GM19468 (cell line): Measurements from ENCODE around the gene CREB1.

Experiments used
- ATAC-seq: cut with Tn5 transposase; IDR thresholded peaks from one replicate; pipeline ENCODE4 v1.9.1; 2021; ENCODE audit warnings: mild to moderate bottlenecking, moderate library complexity, moderate number of reproducible peaks; ENCODE audit not compliant: unreplicated experiment; ENCODE audit errors: extremely low read depth

The CREB1 gene

DNA sequence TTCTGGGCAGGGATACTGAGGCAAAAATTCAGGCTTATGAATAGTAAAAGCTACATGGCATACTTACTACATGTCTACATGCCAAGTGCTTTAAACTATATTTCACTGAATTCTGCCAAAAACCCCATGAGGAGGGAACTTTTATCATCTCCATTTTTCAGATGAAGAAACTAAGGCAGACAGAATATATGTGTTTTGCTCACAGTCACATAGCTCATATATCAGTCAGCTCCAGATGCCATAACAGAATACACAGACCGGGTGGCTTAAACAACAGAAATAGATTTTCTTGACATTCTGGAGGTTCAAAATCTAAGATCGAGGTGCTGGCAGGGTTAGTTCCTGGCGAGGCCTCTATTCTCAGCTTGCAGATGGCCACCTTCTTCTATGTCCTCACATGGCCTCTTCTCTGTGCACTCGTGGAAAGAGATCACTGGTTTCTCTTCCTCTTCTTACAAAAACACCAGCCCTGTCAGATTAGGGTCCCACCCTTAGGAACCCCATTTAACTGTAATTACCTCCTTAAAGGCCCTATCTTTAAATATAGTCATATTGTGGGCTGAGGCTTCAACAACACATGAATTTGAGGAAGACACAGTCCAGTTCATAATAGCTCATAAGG is 27.1 kb upstream of the CREB1 start:
- no peak for ATAC-seq

DNA sequence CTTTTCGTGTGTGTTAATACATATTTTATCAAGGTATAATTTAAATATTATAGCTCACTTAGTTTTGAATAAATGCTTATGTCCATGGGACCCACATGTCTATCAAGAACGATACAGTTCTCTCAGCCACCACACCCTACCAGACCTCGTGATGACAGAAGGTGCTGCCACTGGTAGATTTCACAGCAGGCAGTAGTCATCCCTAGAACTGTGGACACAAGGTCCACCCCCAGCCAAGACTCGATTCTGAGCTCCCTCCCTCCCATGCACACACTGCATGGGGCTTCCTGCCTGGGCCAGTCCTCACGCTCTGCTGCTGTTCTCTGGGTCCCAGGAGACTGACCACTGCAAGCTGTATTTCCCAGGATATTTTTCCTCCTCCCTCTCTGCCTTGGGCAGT is 26.5 kb upstream of the CREB1 start:
- ATAC-seq: no peak

DNA sequence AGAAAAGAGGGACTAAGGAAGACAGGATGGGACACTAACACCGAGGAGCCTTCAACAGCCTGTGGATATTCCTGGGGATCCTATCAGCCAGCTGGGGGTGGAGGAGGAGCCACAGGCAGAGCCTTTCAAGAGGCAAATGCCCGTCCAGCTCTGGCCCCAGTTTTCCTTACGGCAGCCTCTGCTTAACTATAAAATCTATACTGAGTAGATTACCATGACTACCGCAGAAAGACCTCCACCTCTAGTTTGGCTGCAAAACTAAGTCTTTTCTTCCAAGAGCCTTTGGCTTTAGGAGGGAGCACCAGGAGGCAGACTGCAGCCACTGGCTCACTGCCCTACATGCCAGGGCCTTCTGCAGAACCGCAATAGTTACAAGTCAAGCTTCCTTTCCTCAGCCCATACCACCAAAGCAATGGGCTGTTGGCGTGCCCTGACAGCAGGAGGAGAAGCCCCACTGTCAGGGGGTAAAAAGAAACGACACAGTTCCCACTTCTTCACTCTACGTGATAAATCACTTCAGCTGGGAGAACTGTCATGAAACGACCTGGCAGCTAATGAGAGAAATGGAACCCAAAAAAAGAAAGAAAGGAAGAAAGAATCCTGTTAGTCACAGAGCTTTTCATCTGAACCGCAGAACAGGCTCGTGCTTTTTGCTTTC is 25.1 kb upstream of the CREB1 start:
- ATAC-seq: no peak

DNA sequence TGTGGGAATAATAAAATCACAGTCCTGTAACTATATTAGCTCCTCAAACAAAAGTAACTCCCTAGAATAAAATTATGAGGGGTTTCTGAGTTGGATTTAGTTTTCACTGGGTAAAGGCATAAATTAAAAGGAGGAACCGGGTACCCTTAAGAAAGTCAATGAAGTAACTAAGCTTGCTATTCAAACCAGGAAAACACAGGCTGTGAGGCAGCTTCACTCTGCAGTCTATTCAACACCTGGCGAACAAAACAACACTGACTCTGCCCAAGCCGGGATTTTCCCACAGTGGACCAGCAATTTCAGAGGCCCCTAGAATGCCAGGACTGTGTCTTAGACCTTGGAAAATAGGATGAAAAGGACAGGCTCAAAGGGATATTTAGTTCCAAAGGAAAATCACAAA is 24.6 kb upstream of the CREB1 start:
- no peak for ATAC-seq

DNA sequence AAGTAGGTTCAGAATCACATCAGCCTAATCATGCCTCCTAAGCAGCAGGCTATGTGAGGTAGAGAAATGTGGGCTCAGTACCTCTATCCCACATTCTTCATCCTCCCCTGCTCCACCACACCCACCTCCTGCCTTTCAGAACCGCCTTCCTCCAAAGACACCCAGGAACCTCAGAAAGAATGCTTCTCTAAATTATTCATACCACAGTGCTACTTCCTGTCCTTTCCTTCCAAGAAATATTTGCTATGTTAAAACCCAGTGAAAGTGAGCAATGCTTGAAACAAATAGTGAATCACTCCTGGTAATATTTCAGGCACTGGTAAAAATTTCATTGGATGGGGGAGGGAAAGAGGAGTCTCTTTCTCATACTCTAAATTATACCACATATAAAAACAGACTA is 24.0 kb upstream of the CREB1 start:
- no peak for ATAC-seq

DNA sequence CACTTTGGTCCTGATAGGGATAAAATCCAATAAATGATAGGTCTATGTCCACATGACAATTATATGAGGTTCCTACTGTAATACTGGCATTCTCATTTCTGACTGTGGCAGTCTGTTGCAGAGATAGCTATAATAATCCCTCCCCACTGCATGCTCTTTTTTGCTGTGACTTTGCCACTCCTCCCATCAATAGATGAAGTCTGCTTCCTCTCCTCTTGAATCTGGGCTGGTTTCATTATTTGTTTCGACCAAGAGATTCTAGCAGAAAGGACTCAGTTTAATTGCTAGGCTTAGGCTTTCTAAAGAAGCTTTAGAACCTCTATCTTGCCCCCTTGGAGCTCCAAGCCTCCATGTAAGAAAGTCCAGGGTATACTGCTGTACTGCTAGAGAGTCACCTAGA is 23.3 kb upstream of the CREB1 start:
- no peak for ATAC-seq

DNA sequence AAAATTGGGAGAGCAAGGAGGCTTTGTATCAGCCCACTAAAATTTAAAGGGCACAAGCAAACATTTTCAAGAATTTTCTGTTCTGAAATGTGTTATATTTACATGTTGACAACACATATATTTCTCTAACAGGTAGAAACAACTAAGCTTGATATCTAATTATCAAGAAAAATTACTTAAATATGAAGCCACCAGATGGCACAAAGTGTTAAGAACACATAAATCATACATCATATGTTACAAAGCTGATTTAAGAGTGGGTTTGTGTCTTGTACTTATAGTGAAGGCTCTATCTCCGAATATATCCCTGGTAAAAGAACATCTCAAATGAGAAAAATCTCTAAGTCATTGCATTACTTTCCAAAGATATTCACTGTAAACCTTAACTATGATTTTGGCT is 19.6 kb upstream of the CREB1 start:
- no peak for ATAC-seq

DNA sequence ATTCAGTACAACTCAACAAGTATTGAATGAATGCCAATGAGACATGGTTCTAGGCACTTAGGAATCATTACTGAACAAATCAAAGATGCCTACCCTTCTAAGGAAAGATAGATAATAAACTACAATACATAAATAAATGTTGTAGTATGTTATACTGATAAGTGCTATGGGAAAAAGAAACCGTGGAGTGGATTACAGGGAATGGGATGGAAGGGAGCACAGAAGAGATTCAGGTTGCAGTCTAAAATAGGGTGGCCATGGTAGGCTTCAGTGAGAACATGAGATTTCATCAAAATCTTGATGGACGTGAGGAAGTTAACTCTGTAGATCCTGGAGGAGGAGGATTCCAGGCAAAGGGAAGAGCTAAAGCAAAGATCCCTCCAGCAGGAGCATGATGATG is 17.9 kb upstream of the CREB1 start:
- no peak for ATAC-seq

DNA sequence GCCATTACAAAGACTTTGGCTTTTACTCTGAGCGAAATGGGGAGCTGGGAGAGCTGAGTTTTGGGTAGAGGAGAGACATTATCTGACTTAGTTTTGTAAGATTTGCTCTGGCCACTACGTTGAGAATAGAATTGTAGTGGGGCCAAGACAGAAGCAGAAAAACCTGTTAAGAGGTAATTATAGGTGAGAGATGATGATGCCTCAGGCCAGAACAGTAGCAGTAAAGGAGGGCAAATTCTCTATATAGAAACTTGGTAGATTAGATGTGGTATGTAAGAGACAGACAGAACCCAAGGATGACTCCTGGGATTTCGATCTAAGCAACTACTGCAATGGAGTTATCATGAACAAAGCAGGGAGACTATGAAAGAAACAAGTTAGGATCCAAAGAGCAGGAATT is 17.4 kb upstream of the CREB1 start:
- no peak for ATAC-seq

DNA sequence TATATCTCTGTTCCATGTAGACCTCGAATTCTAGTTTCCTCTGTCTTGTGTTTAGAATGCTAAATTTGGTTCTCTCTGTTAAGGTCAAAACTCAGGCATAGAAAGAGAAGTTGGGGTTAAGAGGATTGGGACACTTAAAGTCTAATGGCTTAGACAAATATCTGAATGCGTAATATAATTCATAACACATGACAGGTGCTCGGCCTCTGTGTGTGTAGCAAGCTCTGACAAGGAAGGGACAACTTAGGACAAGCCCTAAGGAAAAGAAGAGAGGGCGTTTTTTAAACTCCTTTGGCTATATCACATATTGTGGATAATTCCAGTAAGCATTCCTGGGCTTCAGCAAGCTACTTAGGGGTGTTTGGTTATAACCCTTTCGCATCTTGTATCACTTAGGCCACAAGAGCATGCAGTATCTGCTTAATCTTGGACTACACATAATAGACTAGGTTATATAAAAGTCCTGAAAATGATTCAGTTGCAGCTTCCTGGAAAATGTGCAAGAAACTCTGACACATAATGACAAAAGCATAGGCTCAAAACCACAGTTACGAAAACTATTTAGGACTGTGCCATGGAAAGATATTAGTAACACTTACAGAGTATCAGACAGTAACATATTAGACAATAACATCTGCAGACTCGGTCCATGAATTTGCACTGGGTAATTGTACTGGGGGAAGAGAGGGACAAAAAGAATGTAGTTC is 16.1 kb upstream of the CREB1 start:
- no peak for ATAC-seq

DNA sequence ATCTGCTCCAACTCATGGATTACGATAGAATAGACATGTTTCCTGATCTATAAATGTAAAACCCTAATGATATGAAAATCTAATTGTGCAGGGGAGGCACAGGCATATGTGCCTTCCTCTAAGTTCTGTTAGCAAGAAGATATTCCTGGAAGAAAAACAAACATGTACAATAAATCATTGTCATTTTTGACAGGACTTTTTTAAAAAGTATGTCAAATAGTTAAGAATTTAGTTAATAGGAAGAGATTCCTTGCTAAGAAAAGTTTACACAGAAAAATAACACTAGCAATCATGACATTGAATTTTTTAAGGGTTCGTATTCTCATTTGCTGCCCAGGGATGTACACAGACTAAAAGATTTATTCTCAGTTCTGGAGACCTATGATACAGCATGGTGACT is 15.3 kb upstream of the CREB1 start:
- ATAC-seq: no peak

DNA sequence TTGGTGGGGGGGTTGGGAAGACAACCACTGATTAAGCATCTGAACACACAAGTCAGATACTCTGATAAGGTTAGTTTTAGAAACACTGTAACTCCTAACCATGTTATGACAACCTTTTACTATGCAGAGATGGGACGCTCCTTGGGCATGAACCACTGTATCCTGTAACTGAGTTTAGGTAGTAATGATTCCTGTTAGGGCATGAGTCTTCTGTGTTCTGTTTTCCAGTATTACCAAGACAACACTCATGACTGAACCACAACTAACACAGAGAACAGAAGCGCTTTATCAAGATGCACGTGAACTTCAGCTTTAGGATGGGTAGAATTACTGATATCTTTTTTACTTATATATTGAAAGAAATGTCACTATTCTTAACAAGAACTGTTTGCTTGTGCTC is 14.1 kb upstream of the CREB1 start:
- no peak for ATAC-seq

DNA sequence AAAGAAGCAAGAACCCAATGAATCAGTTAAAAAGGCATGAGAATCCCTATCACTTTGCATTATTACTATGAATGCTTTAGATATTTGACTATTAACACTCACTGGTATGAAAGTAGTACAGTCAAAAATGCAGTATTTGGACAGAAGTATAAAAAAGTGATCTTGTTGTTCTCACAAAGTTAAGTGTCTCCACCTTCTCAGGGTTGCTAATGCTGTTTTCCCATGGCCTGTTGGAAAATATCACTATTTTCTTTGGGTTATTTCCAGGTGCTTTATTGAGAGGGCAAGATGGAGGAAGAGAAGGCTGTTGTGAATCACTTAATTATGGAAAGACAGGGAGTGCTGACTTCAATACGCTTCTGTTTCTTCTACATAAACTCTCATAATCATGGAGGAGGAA is 13.6 kb upstream of the CREB1 start:
- ATAC-seq: no peak

DNA sequence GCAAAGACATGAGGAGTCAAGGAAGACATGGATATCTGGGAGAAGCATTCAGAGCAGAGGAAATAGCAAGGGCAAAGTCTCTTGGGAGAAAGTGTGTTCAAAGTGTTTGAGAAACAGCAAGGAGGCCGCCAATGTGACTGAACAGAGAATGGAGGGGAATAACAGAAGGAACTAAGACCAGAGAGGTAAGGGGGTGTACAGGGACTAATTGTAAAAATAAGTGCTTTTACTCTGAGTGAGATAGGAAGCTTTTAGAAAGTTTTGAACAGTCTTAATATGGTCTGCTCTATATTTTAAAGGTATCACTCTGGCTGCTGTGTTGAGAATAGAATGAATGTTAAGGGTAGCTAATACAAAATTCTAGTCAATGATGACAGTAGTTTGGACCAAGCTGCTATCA is 6.8 kb upstream of the CREB1 start:
- ATAC-seq: no peak

DNA sequence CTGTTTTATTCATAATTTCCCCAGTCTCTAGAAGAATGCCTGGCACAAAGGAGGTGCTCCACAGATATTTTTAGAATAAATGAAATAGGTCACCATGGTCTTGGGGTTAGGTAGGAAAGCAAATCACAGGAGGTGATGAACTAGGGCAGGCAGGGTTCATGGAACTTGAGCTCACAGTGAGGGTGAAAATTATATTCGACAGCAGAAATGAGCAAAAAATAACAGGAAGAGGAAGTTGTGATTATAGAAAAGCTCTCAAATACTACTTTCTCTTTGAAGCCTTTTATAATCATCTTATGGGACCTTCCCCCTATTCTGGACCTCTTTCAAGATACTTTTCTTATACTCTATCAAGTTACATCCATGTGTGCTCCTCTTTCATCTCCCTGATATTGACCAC is 4.5 kb upstream of the CREB1 start:
- ATAC-seq: no peak

DNA sequence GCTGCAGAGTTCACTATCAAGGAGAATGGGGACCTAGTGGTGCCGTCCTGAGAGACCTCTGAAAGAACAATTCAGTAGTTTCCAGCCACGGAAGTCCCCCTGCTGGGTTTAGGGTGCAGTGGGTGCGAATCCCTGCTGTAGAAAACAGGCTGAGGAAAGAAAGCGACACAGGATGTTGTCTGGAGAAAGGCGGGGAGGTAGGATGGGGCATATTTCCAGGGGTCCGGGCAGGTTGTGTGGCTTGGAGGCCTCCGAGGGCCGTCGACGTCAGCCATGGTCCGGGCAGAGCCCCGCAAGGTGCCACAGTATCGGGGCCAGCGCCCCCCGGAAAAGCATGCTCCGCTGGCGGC is 807 bp upstream of the CREB1 start:
- no peak for ATAC-seq

DNA sequence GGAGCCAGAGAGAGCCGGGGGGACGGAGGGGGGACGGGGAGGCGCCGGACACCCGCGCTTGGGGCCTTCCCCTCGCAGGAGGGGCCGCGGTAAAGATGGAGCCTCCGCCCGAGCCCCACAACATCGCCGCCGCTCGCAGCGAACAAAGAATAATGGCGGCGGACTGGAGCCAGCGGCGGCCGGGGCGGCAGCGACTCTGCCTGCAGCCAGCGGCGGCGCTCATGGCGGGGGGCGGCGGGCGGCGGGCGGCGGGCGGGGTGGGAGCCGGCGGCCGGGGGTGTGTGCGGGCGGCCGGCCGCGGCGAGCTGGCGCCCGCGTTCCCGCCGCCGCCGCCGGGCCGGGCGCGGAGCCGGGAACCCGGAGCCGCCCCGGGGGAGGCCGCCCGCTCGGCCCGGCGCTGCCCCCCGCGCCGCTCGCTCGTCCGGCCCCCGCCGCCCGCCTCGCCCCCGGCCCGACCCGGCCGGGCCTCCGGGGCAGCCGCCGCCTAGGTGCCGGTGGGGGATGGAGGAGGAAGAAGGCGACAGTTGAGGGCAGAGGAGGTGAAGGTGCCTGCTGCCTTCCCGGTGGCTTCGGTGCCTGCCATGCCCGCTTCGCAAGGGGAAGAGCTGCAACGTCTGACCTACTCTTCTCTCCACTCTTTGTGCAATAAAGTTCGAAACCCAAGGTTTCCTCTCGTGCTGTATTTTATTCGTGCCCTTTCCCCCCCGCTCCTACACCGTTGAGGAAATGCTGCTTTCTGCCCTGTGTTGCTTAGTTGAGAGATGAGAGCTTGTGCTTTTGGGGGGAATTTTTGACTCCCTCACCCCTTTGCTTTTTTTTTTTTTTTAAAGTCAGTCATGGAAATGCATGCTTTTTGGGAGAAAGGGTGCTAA is 634 bp downstream of the CREB1 start:
- no peak for ATAC-seq

DNA sequence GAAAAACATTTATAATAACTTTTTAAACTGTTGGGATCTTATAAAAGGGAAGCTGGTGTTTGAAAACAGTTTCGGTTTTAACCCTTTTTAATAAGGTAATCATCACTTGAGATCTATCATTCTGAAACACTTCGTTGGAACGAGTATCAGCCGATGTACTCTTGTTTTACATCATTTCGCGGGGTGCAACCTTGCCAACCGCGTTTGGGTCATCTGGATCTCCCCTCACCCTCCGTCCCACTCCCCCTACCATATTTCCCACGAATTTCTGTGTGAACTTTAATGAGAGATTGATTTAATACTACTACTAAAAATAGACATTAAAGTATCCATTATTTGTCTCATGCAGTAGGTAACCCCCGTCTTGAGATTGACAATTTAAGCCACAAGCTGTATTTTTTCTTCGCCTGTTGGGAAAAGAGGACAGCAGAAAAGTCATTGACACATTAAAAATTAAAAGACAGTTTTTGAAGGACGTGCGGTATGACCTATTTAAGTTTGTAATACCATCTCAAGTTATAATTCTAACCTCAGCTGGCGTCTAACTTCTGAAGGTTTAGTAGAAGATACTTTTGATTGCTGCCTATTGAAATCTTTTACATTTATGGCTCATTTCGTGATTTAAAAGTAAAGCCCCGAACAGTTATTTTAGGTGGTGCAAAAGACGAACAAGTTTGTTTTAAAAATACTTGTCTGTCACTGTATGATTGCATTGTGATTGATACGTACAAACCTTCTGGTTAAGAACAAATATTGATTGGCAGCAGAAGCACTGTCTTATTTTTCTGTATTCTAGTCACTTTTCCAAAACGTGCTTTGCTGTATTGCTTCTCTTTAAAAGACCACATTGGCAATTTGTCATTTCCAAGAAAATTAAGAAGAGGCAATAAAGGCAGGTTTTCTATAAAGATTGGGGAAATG is 1.5 kb downstream of the CREB1 start:
- no peak for ATAC-seq

DNA sequence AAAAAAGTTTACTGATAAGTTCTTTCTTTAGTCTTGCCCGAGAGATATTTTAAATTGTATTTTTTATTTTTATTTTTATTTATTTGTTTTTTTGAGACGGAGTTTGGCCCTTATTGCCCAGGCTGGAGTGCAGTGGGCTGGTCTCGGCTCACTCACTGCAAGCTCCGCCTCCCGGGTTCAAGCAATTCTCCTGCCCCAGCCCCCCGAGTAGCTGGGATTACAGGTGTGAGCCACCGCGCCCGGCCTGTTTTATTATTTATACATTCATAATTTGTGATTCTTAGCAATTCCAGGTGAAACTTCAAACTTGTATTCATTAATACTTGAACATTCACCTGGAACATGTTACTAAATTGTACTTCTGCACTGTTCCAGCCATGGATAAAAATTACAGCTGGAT is 2.9 kb downstream of the CREB1 start:
- ATAC-seq: no peak

DNA sequence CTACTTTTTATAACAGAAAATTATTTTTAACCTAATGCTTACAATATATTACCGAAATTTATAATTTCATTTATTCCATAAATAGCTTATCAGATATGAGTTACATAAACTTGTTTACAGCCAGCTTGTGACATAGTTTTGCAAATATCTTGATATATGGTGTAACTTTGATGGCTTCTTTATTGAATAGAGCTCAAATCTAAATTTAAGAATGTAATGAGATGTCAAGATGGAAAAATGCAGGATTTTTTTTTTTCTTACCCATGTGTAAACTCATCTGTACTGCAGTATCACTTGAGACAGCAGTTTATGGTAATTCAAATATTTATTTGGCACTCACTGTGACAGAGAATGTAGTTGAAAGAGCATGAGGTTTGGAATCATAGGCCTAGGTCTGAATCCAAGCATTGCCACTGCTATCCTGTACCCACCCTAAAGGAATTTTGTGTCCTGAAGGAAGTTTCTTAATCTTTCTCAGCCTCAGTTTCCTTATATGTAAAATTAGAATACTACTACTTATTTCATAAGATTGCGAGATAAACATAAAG is 3.8 kb downstream of the CREB1 start:
- no peak for ATAC-seq
